A549 (cell line): Measurements from ENCODE around the gene C1orf94. TPM values are rescaled to one million over a fixed set of nuclear protein-coding genes. Genes with fewer than 3 reads are reported as not detected.

Experiments
- ATAC-seq, 2 experiments: fragments of 200-7000 bp in 1 of 2; fragments of >200 bp in 1 of 2; cut with Nextera tagmentation in 1 of 2; cut with Tn5 transposase in 1 of 2; 3 replicates each; pipeline versions ENCODE4 v1.8.0 to v1.9.1; 2018 to 2020; ENCODE audit warnings: mild to moderate bottlenecking in 1 of 2, moderate library complexity in 1 of 2
- CTCF ChIA-PET: fragments of 300-600 bp; sonication (Branson Sonifier 250); formaldehyde crosslinking; extraction: SDS; loops from one replicate; lab custom pipeline; 2021; ENCODE audit warnings: antibody characterized with exemption, inconsistent platforms; lab: Yijun Ruan, JAX
- POLR2A ChIA-PET: fragments of 350-600 bp; formaldehyde crosslinking; extraction: SDS; loops from one replicate; lab custom pipeline; 2021; ENCODE audit warnings: antibody characterized with exemption, inconsistent platforms; lab: Yijun Ruan, JAX
- DNase-seq, 2 experiments: peaks; one replicate each; pipeline versions ENCODE4 v3.0.0 to v3.0.0-alpha.2; 2011 to 2016; ENCODE audit warnings: low read depth in 1 of 2, low spot score in 1 of 2
- FAIRE-seq: peaks from 2 replicates; lab custom pipeline; 2011; peaks lifted over from hg19 to GRCh38; lab: Jason Lieb, UNC
- H3K27ac ChIP-seq, 2 experiments: fragments of >200 bp; sonication (Bioruptor Twin); formaldehyde crosslinking; 3 replicates each; pipeline ENCODE4 v1.5.1; 2016 to 2017
- H3K4me1 ChIP-seq: fragments of >200 bp; sonication (Bioruptor Twin); formaldehyde crosslinking; 3 replicates; pipeline ENCODE4 v1.6.1; 2016
- H3K4me2 ChIP-seq: fragments of >200 bp; sonication (Bioruptor Twin); formaldehyde crosslinking; 3 replicates; pipeline ENCODE4 v1.6.1; 2016
- H3K4me3 ChIP-seq: fragments of >200 bp; sonication (Bioruptor Twin); formaldehyde crosslinking; 3 replicates; pipeline ENCODE4 v1.5.1; 2016
- H3K9me3 ChIP-seq: fragments of >200 bp; sonication (Bioruptor Twin); formaldehyde crosslinking; 3 replicates; pipeline ENCODE4 v1.6.1; 2016
- BHLHE40 ChIP-seq: IDR thresholded peaks from 2 replicates; pipeline ENCODE4 v1.6.1; 2012; ENCODE audit warnings: low read depth, low read length, inconsistent platforms
- EHMT2 ChIP-seq: fragments of 200-600 bp; sonication (generic); IDR thresholded peaks from 2 replicates; pipeline ENCODE4 v1.6.1; 2016; ENCODE audit warnings: antibody characterized with exemption, low read depth, mild to moderate bottlenecking, moderate library complexity
- ESRRA ChIP-seq: fragments of 150-350 bp; IDR thresholded peaks from 2 replicates; pipeline ENCODE4 v1.6.1; 2014; ENCODE audit warnings: mild to moderate bottlenecking, low read length, borderline replicate concordance
- FOSL2 ChIP-seq, 2 experiments: fragments of 450-650 bp in 1 of 2; fragments of >200 bp in 1 of 2; sonication (Bioruptor Twin) in 1 of 2; formaldehyde crosslinking; IDR thresholded peaks; 2 replicates each; pipeline versions ENCODE4 v1.5.0 to v1.6.1; 2016 to 2020; ENCODE audit warnings: mild to moderate bottlenecking in 1 of 2, moderate library complexity in 1 of 2
- FOXS1 ChIP-seq: fragments of 250-450 bp; sonication (Bioruptor Pico); IDR thresholded peaks from 2 replicates; pipeline ENCODE4 v1.5.0; 2020; ENCODE audit warnings: mild to moderate bottlenecking, moderate library complexity
- GATA3 ChIP-seq: IDR thresholded peaks from 2 replicates; pipeline ENCODE4 v1.6.1; 2012; ENCODE audit warnings: borderline replicate concordance
- HEYL ChIP-seq: fragments of 250-450 bp; sonication (Bioruptor Pico); IDR thresholded peaks from 2 replicates; pipeline ENCODE4 v1.8.0; 2021; ENCODE audit warnings: mild to moderate bottlenecking, moderate library complexity
- HOXA7 ChIP-seq: fragments of 250-450 bp; sonication (Bioruptor Pico); IDR thresholded peaks from 2 replicates; pipeline ENCODE4 v1.5.0; 2020; ENCODE audit warnings: mild to moderate bottlenecking, moderate library complexity
- HOXB5 ChIP-seq: fragments of 250-450 bp; sonication (Bioruptor Pico); IDR thresholded peaks from 2 replicates; pipeline ENCODE4 v1.5.0; 2020; ENCODE audit warnings: mild to moderate bottlenecking, moderate library complexity
- MAZ ChIP-seq: fragments of 150-350 bp; IDR thresholded peaks from 2 replicates; pipeline ENCODE4 v1.6.1; 2014; ENCODE audit warnings: antibody characterized with exemption, low read depth, low read length, borderline replicate concordance
- NFE2L2 ChIP-seq: fragments of 150-350 bp; conservative IDR thresholded peaks from 2 replicates; pipeline ENCODE4 v1.6.1; 2014; ENCODE audit warnings: low read length
- PHF8 ChIP-seq: fragments of 200-600 bp; sonication (generic); IDR thresholded peaks from 2 replicates; pipeline ENCODE4 v1.6.1; 2016; ENCODE audit warnings: low read depth, mild to moderate bottlenecking, antibody characterized with exemption, moderate library complexity, borderline replicate concordance
- RAD21 ChIP-seq, 2 experiments: fragments of >200 bp in 1 of 2; sonication (Bioruptor Twin) in 1 of 2; formaldehyde crosslinking in 1 of 2; IDR thresholded peaks in 1 of 2; conservative IDR thresholded peaks in 1 of 2; 2 replicates in 1 of 2; 3 replicates in 1 of 2; pipeline ENCODE4 v1.6.1; 2012 to 2018; ENCODE audit warnings: inconsistent platforms in 1 of 2
- RNF2 ChIP-seq: fragments of 200-600 bp; sonication (generic); IDR thresholded peaks from 2 replicates; pipeline ENCODE4 v1.6.1; 2016; ENCODE audit warnings: low read depth, mild to moderate bottlenecking, antibody characterized with exemption, moderate library complexity, borderline replicate concordance
- SREBF2 ChIP-seq: fragments of 450-650 bp; IDR thresholded peaks from 2 replicates; pipeline ENCODE4 v1.6.1; 2014; ENCODE audit warnings: mild to moderate bottlenecking, moderate library complexity
- TFCP2L1 ChIP-seq: fragments of 250-450 bp; sonication (Bioruptor Pico); IDR thresholded peaks from 2 replicates; pipeline ENCODE4 v1.5.0; 2021; ENCODE audit warnings: mild to moderate bottlenecking
- WGBS: methylation state at CpG from one replicate; pipeline ENCODE4 v1.1.6; 2017; ENCODE audit errors: missing lambda C conversion rate; 5-methylcytosine and 5-hydroxymethylcytosine counted together
- polyA plus RNA-seq, 4 experiments: library from polyadenylated mRNA; depleted of rRNA in 3 of 4; stranded (reverse); fragments of >200 nt; fragmentation: RNase III in 1 of 4; extraction: RNeasy Plus Mini Kit Qiagen cat#74134 plus additional on column Dnase treatment in 1 of 4; gene quantifications; 2 replicates in 3 of 4; 3 replicates in 1 of 4; pipeline ENCODE4 v1.2.3, GENCODE V29; 2011 to 2017
- TF ChIP-seq, protein P1 (sequence below): fragments of >200 bp; sonication (Bioruptor Twin); formaldehyde crosslinking; IDR thresholded peaks from 3 replicates; pipeline ENCODE4 v1.6.1; 2016
- TF ChIP-seq, protein P2 (sequence below): fragments of >200 bp; sonication (Bioruptor Twin); formaldehyde crosslinking; IDR thresholded peaks from 2 replicates; pipeline ENCODE4 v1.6.1; 2016
- TF ChIP-seq, protein P3 (sequence below): IDR thresholded peaks from 2 replicates; pipeline ENCODE4 v1.6.1; 2012
- TF ChIP-seq, protein P4 (sequence below): IDR thresholded peaks from 2 replicates; pipeline ENCODE4 v1.6.1; 2012; ENCODE audit warnings: low read depth, borderline replicate concordance

The C1orf94 gene
- polyA plus RNA-seq, 2 of the 4 experiments (the other 2 are of a cell fraction): not detected

DNA sequence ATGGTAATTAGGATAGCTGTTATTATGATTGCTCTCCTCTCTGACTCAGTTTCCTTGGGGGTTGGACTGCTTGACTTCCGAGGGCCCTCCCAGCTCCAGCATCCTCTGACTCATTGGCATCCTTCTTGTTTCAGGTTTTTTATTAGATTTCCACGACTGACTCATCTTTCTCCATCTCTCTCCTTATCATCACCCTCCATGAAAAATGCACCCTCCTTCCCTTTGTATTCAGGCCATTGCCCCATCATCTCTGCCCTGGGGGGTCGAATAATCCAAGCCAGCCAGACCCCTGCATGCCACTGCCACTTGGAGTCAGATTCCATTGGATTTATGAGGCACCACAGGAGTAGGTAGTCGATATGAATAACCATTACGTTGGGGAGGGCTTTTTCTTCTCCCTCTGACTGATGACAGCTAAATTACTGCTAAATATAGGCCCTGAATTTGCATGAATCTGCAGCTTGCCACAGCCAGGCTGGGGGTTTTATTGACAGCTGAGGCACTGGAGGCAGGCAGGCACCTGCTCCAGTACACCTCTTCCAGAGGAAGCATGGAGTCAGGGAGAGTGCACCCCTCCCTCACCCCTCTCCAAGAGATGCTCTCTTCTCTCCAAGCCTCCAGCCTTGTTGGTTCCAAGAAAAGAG is 91.7 kb downstream of the C1orf94 start:
- H3K4me2 ChIP-seq: no peak overlapping the region

More for the DNA sequence above, 91.7 kb downstream of the C1orf94 start:
- ATAC-seq (no peak), FAIRE-seq (no peak), DNase-seq (no peak)
- H3K4me3 ChIP-seq: no peak overlapping the region
- WGBS: 1% methylated on average over 5 of the region's 5 CpGs
- H3K27ac ChIP-seq: no peak overlapping the region
- H3K9me3 ChIP-seq: no peaks in the 10 kb centered on the region
- ChIA-PET CTCF (interaction anchor here (1.5 kb wide), 1 partner anchor 474 kb away, joined by 3 read pairs; no protein-coding TSS in a partner anchor), POLR2A (no interaction called here)
- no peaks in the 10 kb centered on the region for H3K4me1 ChIP-seq
- no peak for TF ChIP-seq RAD21 (conservative IDR thresholded peaks at IDR 0.05 in 1 of 2, IDR thresholded peaks at IDR 0.05 in 1 of 2)
- TF ChIP-seq SREBF2: no peak
- TF ChIP-seq BHLHE40: no peak
- TF ChIP-seq, protein P1, sequence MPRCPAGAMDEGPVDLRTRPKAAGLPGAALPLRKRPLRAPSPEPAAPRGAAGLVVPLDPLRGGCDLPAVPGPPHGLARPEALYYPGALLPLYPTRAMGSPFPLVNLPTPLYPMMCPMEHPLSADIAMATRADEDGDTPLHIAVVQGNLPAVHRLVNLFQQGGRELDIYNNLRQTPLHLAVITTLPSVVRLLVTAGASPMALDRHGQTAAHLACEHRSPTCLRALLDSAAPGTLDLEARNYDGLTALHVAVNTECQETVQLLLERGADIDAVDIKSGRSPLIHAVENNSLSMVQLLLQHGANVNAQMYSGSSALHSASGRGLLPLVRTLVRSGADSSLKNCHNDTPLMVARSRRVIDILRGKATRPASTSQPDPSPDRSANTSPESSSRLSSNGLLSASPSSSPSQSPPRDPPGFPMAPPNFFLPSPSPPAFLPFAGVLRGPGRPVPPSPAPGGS: no peak
- no peak for TF ChIP-seq HEYL (CRISPR knock-in tag)
- TF ChIP-seq HOXA7 (CRISPR knock-in tag): no peak
- TF ChIP-seq MAZ: no peak
- TF ChIP-seq RNF2: no peak
- TF ChIP-seq, protein P2, sequence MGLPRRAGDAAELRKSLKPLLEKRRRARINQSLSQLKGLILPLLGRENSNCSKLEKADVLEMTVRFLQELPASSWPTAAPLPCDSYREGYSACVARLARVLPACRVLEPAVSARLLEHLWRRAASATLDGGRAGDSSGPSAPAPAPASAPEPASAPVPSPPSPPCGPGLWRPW: no peak
- no peak for TF ChIP-seq TFCP2L1 (CRISPR knock-in tag)
- TF ChIP-seq EHMT2: no peak
- TF ChIP-seq, protein P3, sequence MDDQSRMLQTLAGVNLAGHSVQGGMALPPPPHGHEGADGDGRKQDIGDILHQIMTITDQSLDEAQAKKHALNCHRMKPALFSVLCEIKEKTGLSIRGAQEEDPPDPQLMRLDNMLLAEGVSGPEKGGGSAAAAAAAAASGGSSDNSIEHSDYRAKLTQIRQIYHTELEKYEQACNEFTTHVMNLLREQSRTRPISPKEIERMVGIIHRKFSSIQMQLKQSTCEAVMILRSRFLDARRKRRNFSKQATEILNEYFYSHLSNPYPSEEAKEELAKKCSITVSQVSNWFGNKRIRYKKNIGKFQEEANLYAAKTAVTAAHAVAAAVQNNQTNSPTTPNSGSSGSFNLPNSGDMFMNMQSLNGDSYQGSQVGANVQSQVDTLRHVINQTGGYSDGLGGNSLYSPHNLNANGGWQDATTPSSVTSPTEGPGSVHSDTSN: no peak
- no peak for TF ChIP-seq GATA3
- TF ChIP-seq PHF8: no peak
- TF ChIP-seq ESRRA: no peak
- TF ChIP-seq, protein P4, sequence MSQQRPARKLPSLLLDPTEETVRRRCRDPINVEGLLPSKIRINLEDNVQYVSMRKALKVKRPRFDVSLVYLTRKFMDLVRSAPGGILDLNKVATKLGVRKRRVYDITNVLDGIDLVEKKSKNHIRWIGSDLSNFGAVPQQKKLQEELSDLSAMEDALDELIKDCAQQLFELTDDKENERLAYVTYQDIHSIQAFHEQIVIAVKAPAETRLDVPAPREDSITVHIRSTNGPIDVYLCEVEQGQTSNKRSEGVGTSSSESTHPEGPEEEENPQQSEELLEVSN: no peak
- TF ChIP-seq HOXB5 (CRISPR knock-in tag): no peak
- TF ChIP-seq NFE2L2: no peak
- no peak for TF ChIP-seq FOSL2 (IDR thresholded peaks at IDR 0.05)
- TF ChIP-seq FOSL2 (CRISPR knock-in tag; IDR thresholded peaks at IDR 0.05): no peak
- no peak for TF ChIP-seq FOXS1 (CRISPR knock-in tag)

Other genes starting within 250 kb of the C1orf94 start
- not detected in 2 replicates for gene CSMD2, start 11.7 kb upstream of the C1orf94 start, polyA plus RNA-seq (2011; rRNA removed)
- not detected in 3 replicates for gene CSMD2, start 11.7 kb upstream of the C1orf94 start, polyA plus RNA-seq (2017; fragmentation: RNase III; extraction: RNeasy Plus Mini Kit Qiagen cat#74134 plus additional on column Dnase treatment)